IPS-18c (cell line): ENCODE results near the gene ITPK1.

Experiments used
- H3K4me3 ChIP-seq: 2 replicates; pipeline ENCODE4 v1.7.0; 2013; ENCODE audit warnings: low read depth, mild to moderate bottlenecking, low read length, moderate library complexity; ENCODE audit not compliant: insufficient read depth
- H3K9me3 ChIP-seq: one replicate; pipeline ENCODE4 v1.6.1; 2013; ENCODE audit warnings: mild to moderate bottlenecking, low read length, moderate library complexity; ENCODE audit not compliant: control insufficient read depth, insufficient read depth

Gene ITPK1

GRCh38 chr14:93094121-93094918 lies 21.4 kb downstream of the ITPK1 start:
- Histone ChIP-seq H3K4me3 (no peak overlapping the region), H3K9me3 (no peaks in the 10 kb centered on the region)

GRCh38 chr14:93092606-93093556 lies 22.8 kb downstream of the ITPK1 start:
- Histone ChIP-seq H3K4me3 (no peak overlapping the region), H3K9me3 (no peaks in the 10 kb centered on the region)

GRCh38 chr14:93091666-93092065 lies 24.1 kb downstream of the ITPK1 start:
- no peaks in the 10 kb centered on the region for H3K9me3 ChIP-seq
- no peak overlapping the region for H3K4me3 ChIP-seq

- no peak overlapping the region for H3K4me3 ChIP-seq
- no peaks in the 10 kb centered on the region for H3K9me3 ChIP-seq
These were observed 24.7 kb downstream of the ITPK1 start for GRCh38 chr14:93090826-93091555.

- H3K4me3 ChIP-seq: no peak overlapping the region
- H3K9me3 ChIP-seq: no peaks in the 10 kb centered on the region
These were observed 26.0 kb downstream of the ITPK1 start for GRCh38 chr14:93089521-93090269.

- Histone ChIP-seq H3K4me3 (no peak overlapping the region), H3K9me3 (no peaks in the 10 kb centered on the region)
These were observed 29.2 kb downstream of the ITPK1 start for GRCh38 chr14:93086441-93087055.

GRCh38 chr14:93085911-93086310 lies 29.8 kb downstream of the ITPK1 start:
- Histone ChIP-seq H3K9me3 (no peaks in the 10 kb centered on the region), H3K4me3 (no peak overlapping the region)

- Histone ChIP-seq H3K4me3 (no peak overlapping the region), H3K9me3 (no peaks in the 10 kb centered on the region)
These were observed 30.6 kb downstream of the ITPK1 start for GRCh38 chr14:93084866-93085857.

- Histone ChIP-seq H3K9me3 (peaks cover 2% of the 10 kb centered on the region), H3K4me3 (no peak overlapping the region)
These were observed 31.3 kb downstream of the ITPK1 start for GRCh38 chr14:93084402-93084801.

GRCh38 chr14:93083917-93084316 lies 31.8 kb downstream of the ITPK1 start:
- H3K9me3 ChIP-seq: peaks cover 2% of the 10 kb centered on the region
- H3K4me3 ChIP-seq: no peak overlapping the region

- Histone ChIP-seq H3K4me3 (no peak overlapping the region), H3K9me3 (peaks cover 2% of the 10 kb centered on the region)
These were observed 33.1 kb downstream of the ITPK1 start for GRCh38 chr14:93082576-93083001.

- H3K9me3 ChIP-seq: peaks cover 2% of the 10 kb centered on the region
These were observed 33.7 kb downstream of the ITPK1 start for GRCh38 chr14:93081876-93082570.

GRCh38 chr14:93079865-93080403 lies 35.8 kb downstream of the ITPK1 start:
- H3K4me3 ChIP-seq: no peak overlapping the region
- H3K9me3 ChIP-seq: peaks cover 2% of the 10 kb centered on the region

More at GRCh38 chr14:93081876-93082570, 33.7 kb downstream of the ITPK1 start:
- no peak overlapping the region for H3K4me3 ChIP-seq

- no peak overlapping the region for H3K4me3 ChIP-seq
- peaks cover 2% of the 10 kb centered on the region for H3K9me3 ChIP-seq
These were observed 36.4 kb downstream of the ITPK1 start for GRCh38 chr14:93079321-93079720.

GRCh38 chr14:93078870-93079269 lies 36.9 kb downstream of the ITPK1 start:
- no peak overlapping the region for H3K4me3 ChIP-seq
- H3K9me3 ChIP-seq: peaks cover 2% of the 10 kb centered on the region
